Heart left ventricle (tissue), 16 donors: Measurements from ENCODE around the gene RNF135. TPM values are rescaled to one million over a fixed set of nuclear protein-coding genes. Genes with fewer than 3 reads are reported as not detected.

Experiments
- ATAC-seq, 4 donors: fragments of 200-7000 bp; cut with Tn5 transposase; one replicate each; pipeline ENCODE4 v1.9.1; 2020 to 2022; ENCODE audit warnings: moderate library complexity in 4 of 4, mild to moderate bottlenecking in 3 of 4, moderate number of reproducible peaks in 1 of 4
- DNase-seq, 5 donors: peaks; one replicate each; pipeline ENCODE4 v3.0.0-alpha.2; 2020
- H3K27ac ChIP-seq, 12 donors: fragments of 200-600 bp; sonication (generic) in 4 of 12; one replicate each; pipeline versions ENCODE4 v1.5.0 to v1.8.0; 2016 to 2022; ENCODE audit warnings: mild to moderate bottlenecking in 2 of 12
- H3K27me3 ChIP-seq, 9 donors: fragments of 200-600 bp; sonication (generic) in 2 of 9; one replicate each; pipeline versions ENCODE4 v1.5.1 to v1.8.0; 2016 to 2022; ENCODE audit warnings: mild to moderate bottlenecking in 3 of 9
- H3K36me3 ChIP-seq, 9 donors: fragments of 200-600 bp; sonication (generic) in 2 of 9; one replicate each; pipeline versions ENCODE4 v1.5.0 to v1.8.0; 2018 to 2022; ENCODE audit warnings: mild to moderate bottlenecking in 2 of 9
- H3K4me1 ChIP-seq, 12 donors: fragments of 200-600 bp; sonication (generic) in 4 of 12; one replicate each; pipeline versions ENCODE4 v1.5.0 to v1.8.0; 2016 to 2022; ENCODE audit warnings: mild to moderate bottlenecking in 3 of 12
- H3K4me3 ChIP-seq, 12 donors: fragments of 200-600 bp; sonication (generic) in 4 of 12; one replicate each; pipeline versions ENCODE4 v1.5.0 to v1.8.0; 2017 to 2022; ENCODE audit warnings: mild to moderate bottlenecking in 9 of 12, moderate library complexity in 4 of 12
- H3K9me3 ChIP-seq, 12 donors: fragments of 200-600 bp; sonication (generic) in 4 of 12; one replicate each; pipeline versions ENCODE4 v1.5.0 to v1.8.0; 2016 to 2022; ENCODE audit warnings: mild to moderate bottlenecking in 1 of 12
- POLR2A ChIP-seq, 2 donors: fragments of 450-650 bp; IDR thresholded peaks; one replicate each; pipeline ENCODE4 v1.6.1; 2017; ENCODE audit warnings: antibody characterized with exemption in 2 of 2, mild to moderate bottlenecking in 2 of 2, moderate library complexity in 2 of 2
- WGBS, 4 donors: extraction: QIAGEN DNeasy Blood & Tissue Kit in 2 of 4; methylation state at CpG; one replicate each; pipeline versions ENCODE4 v1.1.5 to v1.1.7; 2013 to 2018; 5-methylcytosine and 5-hydroxymethylcytosine counted together
- intact Hi-C, 10 donors: fragments of 100-400 bp; cut with DNase I; formaldehyde crosslinking; loops; one replicate each; pipeline versions ENCODE4 v1.11.1 to v1.14.2; 2022
- polyA plus RNA-seq, 2 donors: library from polyadenylated mRNA; stranded (reverse); fragments of 200-250 nt; gene quantifications; one replicate each; pipeline ENCODE4 v1.2.3, GENCODE V29; 2013
- total RNA-seq, 9 donors: library from RNA; depleted of rRNA in 2 of 9; stranded (reverse); fragments of >200 nt in 2 of 9; fragmentation: NEBNext Ultra II Directional in 3 of 9; extraction: Animal tissue kit (Norgen Biotek cat#: 25700) in 3 of 9; gene quantifications; one replicate each; pipeline versions ENCODE4 v1.1.0 to v1.2.4, GENCODE V29; 2016 to 2023
- TF ChIP-seq, protein P1 (sequence below), 12 donors: fragments of 200-600 bp; sonication (generic) in 4 of 12; IDR thresholded peaks; one replicate each; pipeline versions ENCODE4 v1.5.0 to v1.8.0; 2018 to 2022; ENCODE audit warnings: antibody characterized with exemption in 12 of 12, mild to moderate bottlenecking in 5 of 12
- donor health status: ischemic (EF 13 %, LVEDD 7.1; RV severe dilation, severe dysfunction).
- donor health status: healthy with polysubstance abuse.
- donor health status: DM: no; HTN: yes; CAD: no.
- donor health status: DM: no; HTN: no; CAD: no.
- donor health status: ischemic (EF 25% LVEDD 6.9; RV normal size, moderate dysfunction).
- donor health status: ischemic (EF 25% LVEDD 5.7; RV mildly dilated, moderate dysfunction).
- donor health status: healthy.
- donor health status: DM: yes; HTN: yes; CAD: no.
- donor health status: ischemic (EF 35%, LVEDD 5.7; RV mildly dilated, moderate dysfunction).
- donor health status: nonischemic (EF 11% LVEDD 7.7; RV severe dilation, severe dysfunction).
- donor health status: DM: yes; HTN: yes; CAD: no.
- donor health status: PGD.
- donor health status: ischemic (EF 29% LVEDD 5.4; RV normal size, mild dysfunction).
- donor health status: nonischemic (EF 23%, LVEDD 6.1; RV moderate dilation, normal function).

The RNF135 gene
- total and polyA plus RNA-seq, 11 donors, result 3.9 to 19.1 (median 5.0) TPM

DNA sequence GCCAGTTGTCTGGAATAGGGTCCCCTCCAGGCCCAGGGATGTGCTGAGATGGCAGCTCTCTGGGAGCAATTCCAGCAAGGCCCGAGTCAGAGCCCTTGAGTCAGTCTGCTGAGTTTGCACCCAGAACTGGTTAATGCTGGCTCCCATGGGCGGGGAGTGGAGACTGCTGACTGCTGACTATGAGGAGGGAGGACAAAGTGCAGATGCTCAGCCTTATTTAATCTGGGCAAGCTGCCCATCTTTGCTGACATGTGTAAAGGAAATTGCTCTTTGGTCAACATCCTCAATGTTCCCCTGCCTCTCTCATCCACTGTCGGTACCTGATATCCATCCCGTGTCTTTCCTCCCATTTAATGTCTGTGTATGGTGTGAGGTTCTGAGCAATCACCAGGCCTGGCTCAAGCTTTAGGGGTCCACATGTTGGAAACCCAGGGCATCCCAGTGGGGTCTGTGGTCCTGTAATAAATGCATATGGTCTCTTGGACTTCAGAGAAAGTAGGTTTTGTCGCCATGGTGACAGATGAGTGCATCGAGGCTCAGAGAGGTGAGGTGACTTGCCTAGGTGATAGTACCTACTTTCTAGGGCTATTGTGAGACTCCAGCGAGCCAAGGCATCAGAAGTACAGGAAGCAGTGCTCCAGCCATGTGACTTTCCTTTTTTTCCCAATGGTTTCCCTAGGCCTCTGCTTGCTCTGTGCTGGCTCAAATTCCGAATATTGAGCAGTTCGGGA is 20.0 kb upstream of the RNF135 start:
- H3K4me1 ChIP-seq, result peaks cover 0 to 55% (median 5%) of the 10 kb centered on the region in 12 donors
- TF ChIP-seq, protein P1, sequence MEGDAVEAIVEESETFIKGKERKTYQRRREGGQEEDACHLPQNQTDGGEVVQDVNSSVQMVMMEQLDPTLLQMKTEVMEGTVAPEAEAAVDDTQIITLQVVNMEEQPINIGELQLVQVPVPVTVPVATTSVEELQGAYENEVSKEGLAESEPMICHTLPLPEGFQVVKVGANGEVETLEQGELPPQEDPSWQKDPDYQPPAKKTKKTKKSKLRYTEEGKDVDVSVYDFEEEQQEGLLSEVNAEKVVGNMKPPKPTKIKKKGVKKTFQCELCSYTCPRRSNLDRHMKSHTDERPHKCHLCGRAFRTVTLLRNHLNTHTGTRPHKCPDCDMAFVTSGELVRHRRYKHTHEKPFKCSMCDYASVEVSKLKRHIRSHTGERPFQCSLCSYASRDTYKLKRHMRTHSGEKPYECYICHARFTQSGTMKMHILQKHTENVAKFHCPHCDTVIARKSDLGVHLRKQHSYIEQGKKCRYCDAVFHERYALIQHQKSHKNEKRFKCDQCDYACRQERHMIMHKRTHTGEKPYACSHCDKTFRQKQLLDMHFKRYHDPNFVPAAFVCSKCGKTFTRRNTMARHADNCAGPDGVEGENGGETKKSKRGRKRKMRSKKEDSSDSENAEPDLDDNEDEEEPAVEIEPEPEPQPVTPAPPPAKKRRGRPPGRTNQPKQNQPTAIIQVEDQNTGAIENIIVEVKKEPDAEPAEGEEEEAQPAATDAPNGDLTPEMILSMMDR (IDR thresholded peaks at IDR 0.05), result no peak
- H3K36me3 ChIP-seq, result peaks cover 0 to 34% (median 0%) of the 10 kb centered on the region in 9 donors
- ATAC-seq, result peak; percentile 66 to 91 (median 86)
- H3K27ac ChIP-seq, result peak overlapping the region in 9 of 12 donors; percentile 29 to 94 (median 52)
- 50 to 65% (median 59%) methylated on average over 8 to 9 of the region's 9 CpGs for WGBS, 4 donors
- no peaks in the 10 kb centered on the region for H3K9me3 ChIP-seq
- H3K4me3 ChIP-seq, result no peak overlapping the region
- intact Hi-C loops, result no loop called here
- peak; percentile 81 to 88 (median 83) for DNase-seq
- no peaks in the 10 kb centered on the region for H3K27me3 ChIP-seq

GRCh38 chr17:30952638-30953393 is 18.0 kb upstream of the RNF135 start:
- DNase-seq (peak in 3 of 5 donors; percentile 30 to 65 (median 41)), ATAC-seq (peak in 3 of 4 donors; percentile 19 to 45 (median 35))
- peak overlapping the region in 9 of 12 donors; percentile 19 to 94 (median 46) for H3K27ac ChIP-seq
- no peak overlapping the region for H3K4me3 ChIP-seq
- peaks cover 0 to 75% (median 12%) of the 10 kb centered on the region in 12 donors for H3K4me1 ChIP-seq
- H3K36me3 ChIP-seq, result peaks cover 0 to 17% (median 0%) of the 10 kb centered on the region in 9 donors
- intact Hi-C loops, result no loop called here
- H3K9me3 ChIP-seq, result no peaks in the 10 kb centered on the region
- 83 to 90% (median 88%) methylated on average over 8 to 9 of the region's 9 CpGs for WGBS, 4 donors
- no peak for TF ChIP-seq POLR2A (IDR thresholded peaks at IDR 0.05)
- TF ChIP-seq, protein P1 (IDR thresholded peaks at IDR 0.05), result no peak
- no peaks in the 10 kb centered on the region for H3K27me3 ChIP-seq

GRCh38 chr17:30954046-30954830 is 16.6 kb upstream of the RNF135 start:
- H3K36me3 ChIP-seq, result peaks cover 0 to 12% (median 0%) of the 10 kb centered on the region in 9 donors
- ATAC-seq, result peak in 3 of 4 donors; percentile 28 to 33 (median 31)
- H3K4me1 ChIP-seq, result peaks cover 0 to 89% (median 12%) of the 10 kb centered on the region in 12 donors
- intact Hi-C loops, result no loop called here
- H3K27ac ChIP-seq, result peak overlapping the region in 11 of 12 donors; percentile 17 to 94 (median 53)
- 74 to 82% (median 79%) methylated on average over 6 of the region's 6 CpGs for WGBS, 4 donors
- no peaks in the 10 kb centered on the region for H3K9me3 ChIP-seq
- DNase-seq, result peak in 2 of 5 donors; percentile 26 to 43
- no peak for TF ChIP-seq POLR2A (IDR thresholded peaks at IDR 0.05)
- H3K4me3 ChIP-seq, result peak overlapping the region in 6 of 12 donors; percentile 15 to 42 (median 26)
- H3K27me3 ChIP-seq, result no peaks in the 10 kb centered on the region

GRCh38 chr17:30956764-30957374 is 14.0 kb upstream of the RNF135 start:
- ATAC-seq, result peak; percentile 29 to 56 (median 49)
- Histone ChIP-seq H3K27ac (peak overlapping the region; percentile 4 to 94 (median 66)), H3K9me3 (no peaks in the 10 kb centered on the region), H3K4me3 (peak overlapping the region in 3 of 12 donors; percentile 15 to 42 (median 30)), H3K27me3 (no peaks in the 10 kb centered on the region), H3K36me3 (peaks cover 0 to 11% (median 0%) of the 10 kb centered on the region in 9 donors), H3K4me1 (peaks cover 0 to 88% (median 11%) of the 10 kb centered on the region in 12 donors)
- intact Hi-C loops, result no loop called here
- no peak for TF ChIP-seq POLR2A (IDR thresholded peaks at IDR 0.05)
- TF ChIP-seq, protein P1 (IDR thresholded peaks at IDR 0.05), result peak in 1 of 12 donors; percentile 5
- peak in 3 of 5 donors; percentile 32 to 49 (median 40) for DNase-seq
- WGBS, 4 donors, result 25 to 35% (median 29%) methylated on average over 8 of the region's 8 CpGs
